Lower lobe of right lung (tissue), 2 donors: ENCODE results near the gene WNK2. TPM values are rescaled to one million over a fixed set of nuclear protein-coding genes. Genes with fewer than 3 reads are reported as not detected.

ENCODE experiments used
- ATAC-seq, 2 donors: fragments of 200-7000 bp; cut with Tn5 transposase; one replicate each; pipeline ENCODE4 v1.9.1; 2020 to 2022; ENCODE audit warnings: mild to moderate bottlenecking in 2 of 2, moderate library complexity in 2 of 2
- DNase-seq: peaks from one replicate; pipeline ENCODE4 v3.0.0-alpha.2; 2020
- H3K27ac ChIP-seq: fragments of 200-600 bp; one replicate; pipeline ENCODE4 v1.8.0; 2022
- H3K27me3 ChIP-seq: fragments of 200-600 bp; one replicate; pipeline ENCODE4 v1.8.0; 2022; ENCODE audit warnings: low read depth
- H3K36me3 ChIP-seq: fragments of 200-600 bp; one replicate; pipeline ENCODE4 v1.8.0; 2022; ENCODE audit warnings: mild to moderate bottlenecking
- H3K4me1 ChIP-seq: fragments of 200-600 bp; one replicate; pipeline ENCODE4 v1.8.0; 2022
- H3K4me3 ChIP-seq: fragments of 200-600 bp; one replicate; pipeline ENCODE4 v1.8.0; 2022; ENCODE audit warnings: mild to moderate bottlenecking
- H3K9me3 ChIP-seq: fragments of 200-600 bp; one replicate; pipeline ENCODE4 v1.8.0; 2022
- intact Hi-C: fragments of 100-400 bp; cut with DNase I; formaldehyde crosslinking; loops from one replicate; pipeline ENCODE4 v1.11.0; 2022
- total RNA-seq: library from RNA; stranded (reverse); fragmentation: NEBNext Ultra II Directional; extraction: Animal tissue kit (Norgen Biotek cat#: 25700); gene quantifications from one replicate; pipeline ENCODE4 v1.2.1, GENCODE V29; 2021
- TF ChIP-seq, protein P1 (sequence below): fragments of 200-600 bp; IDR thresholded peaks from one replicate; pipeline ENCODE4 v1.8.0; 2022; ENCODE audit warnings: antibody characterized with exemption, mild to moderate bottlenecking
- donor health status: DM: no; HTN: yes; CAD: no; lungs with severe emphysema.

The WNK2 gene
- total RNA-seq, 1 donor from 2014 or later = 7.7 TPM

DNA sequence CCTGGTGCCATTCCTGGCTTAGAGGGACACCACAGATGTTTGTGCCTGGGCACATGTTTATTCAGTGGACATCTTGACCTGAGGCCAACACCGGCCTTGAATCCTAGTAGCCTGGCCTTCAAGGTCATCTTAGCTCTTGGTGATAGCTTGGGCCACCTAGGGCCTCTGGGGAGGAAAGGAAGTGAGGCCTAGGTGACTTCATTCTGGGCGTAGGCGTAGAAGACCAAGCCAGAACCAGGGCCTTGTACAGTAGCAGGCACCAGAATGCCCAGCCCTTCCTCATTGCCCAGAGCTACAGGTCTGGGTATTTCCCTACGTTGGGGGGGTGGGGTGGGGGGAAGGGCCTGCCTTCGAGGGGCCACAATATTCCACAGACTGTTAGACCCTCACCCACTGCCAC is 33.8 kb downstream of the WNK2 start:
- TF ChIP-seq, protein P1, sequence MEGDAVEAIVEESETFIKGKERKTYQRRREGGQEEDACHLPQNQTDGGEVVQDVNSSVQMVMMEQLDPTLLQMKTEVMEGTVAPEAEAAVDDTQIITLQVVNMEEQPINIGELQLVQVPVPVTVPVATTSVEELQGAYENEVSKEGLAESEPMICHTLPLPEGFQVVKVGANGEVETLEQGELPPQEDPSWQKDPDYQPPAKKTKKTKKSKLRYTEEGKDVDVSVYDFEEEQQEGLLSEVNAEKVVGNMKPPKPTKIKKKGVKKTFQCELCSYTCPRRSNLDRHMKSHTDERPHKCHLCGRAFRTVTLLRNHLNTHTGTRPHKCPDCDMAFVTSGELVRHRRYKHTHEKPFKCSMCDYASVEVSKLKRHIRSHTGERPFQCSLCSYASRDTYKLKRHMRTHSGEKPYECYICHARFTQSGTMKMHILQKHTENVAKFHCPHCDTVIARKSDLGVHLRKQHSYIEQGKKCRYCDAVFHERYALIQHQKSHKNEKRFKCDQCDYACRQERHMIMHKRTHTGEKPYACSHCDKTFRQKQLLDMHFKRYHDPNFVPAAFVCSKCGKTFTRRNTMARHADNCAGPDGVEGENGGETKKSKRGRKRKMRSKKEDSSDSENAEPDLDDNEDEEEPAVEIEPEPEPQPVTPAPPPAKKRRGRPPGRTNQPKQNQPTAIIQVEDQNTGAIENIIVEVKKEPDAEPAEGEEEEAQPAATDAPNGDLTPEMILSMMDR = no peak

DNA sequence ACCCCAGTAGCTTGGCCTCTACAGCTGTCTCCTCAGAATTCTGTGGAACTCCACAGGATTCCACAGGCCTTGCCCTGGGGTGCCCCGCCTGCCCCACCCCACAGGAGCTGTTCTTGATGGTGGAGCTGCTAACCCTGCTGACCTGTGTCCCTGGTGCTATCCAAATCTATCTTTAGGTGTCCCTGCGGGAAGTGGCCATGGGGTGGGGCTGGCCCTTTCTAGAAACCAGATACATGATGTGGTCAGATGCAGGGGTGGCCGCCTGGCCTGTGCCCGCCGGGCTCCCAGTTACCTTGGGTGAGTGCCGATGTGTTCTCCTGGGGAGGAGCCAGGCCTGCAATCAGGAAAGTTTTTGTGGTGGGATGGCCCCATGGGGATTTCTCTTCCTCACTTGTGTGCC is 34.2 kb downstream of the WNK2 start:
- DNase-seq = peak; percentile 43
- H3K4me1 ChIP-seq = no peaks in the 10 kb centered on the region
- ATAC-seq = no peak
- peaks cover 4% of the 10 kb centered on the region for H3K9me3 ChIP-seq
- TF ChIP-seq, protein P1 = no peak
- no peaks in the 10 kb centered on the region for H3K36me3 ChIP-seq
- H3K27ac ChIP-seq = no peak overlapping the region
- H3K27me3 ChIP-seq = no peaks in the 10 kb centered on the region
- intact Hi-C loops = no loop called here
- H3K4me3 ChIP-seq = no peak overlapping the region

More for the DNA sequence above, 33.8 kb downstream of the WNK2 start:
- Histone ChIP-seq H3K9me3 (peaks cover 4% of the 10 kb centered on the region), H3K4me1 (no peaks in the 10 kb centered on the region), H3K36me3 (no peaks in the 10 kb centered on the region), H3K27me3 (no peaks in the 10 kb centered on the region), H3K27ac (no peak overlapping the region), H3K4me3 (no peak overlapping the region)
- ATAC-seq = no peak
- peak; percentile 30 for DNase-seq
- intact Hi-C loops = no loop called here

DNA sequence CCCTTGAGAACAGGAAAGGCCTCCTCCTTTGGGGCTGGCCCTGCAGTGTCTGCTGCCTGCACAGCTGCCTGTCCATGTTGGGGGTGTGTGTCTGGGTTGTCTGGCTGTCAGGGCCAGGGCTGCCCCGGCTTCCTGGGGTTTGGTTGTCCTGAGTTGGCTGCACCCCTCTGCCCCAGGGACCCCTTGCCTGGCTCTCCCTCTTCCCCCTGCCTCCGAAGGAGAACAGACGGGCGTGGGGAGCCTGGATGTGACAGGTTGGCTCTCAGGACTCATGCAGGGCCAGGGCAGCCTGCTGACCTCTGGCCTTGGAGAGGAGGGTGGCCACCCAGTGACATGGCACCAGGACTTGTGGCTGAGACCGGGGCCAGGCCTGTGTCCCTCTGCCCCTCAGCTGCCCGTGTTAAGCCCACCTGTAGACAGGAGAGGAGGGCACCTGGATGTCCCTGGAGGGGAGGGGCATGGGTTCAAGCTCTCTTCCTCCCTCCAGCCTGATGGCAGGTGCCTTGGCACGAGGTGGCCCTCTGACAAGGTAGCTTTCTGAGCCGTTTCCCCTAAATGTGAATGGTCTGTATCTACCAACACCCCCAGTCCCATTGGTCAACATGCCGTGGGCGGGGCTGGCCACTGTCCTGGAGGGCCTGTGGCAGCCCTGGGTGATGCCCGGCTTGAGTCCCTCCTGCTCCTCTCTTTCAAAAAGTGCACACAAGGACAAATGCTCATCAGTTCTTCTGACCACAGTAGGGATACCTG is 34.9 kb downstream of the WNK2 start:
- peak in 1 of 2 donors; percentile 15 for ATAC-seq
- intact Hi-C loops = no loop called here

DNA sequence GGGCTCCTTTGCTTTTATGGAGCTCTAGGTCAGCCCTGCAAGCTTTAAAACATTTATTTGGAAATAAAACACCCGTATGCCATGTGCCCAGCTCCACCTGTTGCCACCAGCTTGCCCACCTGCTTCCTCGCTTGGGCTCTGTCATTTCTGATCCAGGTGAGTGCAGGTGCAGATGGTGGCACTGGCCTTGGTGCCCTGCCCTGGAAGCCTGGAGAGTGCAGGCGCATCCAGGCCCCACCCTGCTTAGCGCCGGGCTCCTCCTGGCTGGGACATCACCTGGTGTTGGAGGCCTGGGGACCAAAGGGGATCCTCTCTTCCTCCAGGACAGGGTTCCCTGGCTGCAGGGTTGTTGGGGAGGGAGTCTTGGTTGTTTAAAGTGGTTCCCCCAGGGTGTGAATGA is 35.8 kb downstream of the WNK2 start:
- DNase-seq (no peak), ATAC-seq (no peak)
- Histone ChIP-seq H3K4me1 (no peaks in the 10 kb centered on the region), H3K27me3 (no peaks in the 10 kb centered on the region), H3K4me3 (no peak overlapping the region), H3K27ac (no peak overlapping the region), H3K9me3 (peaks cover 4% of the 10 kb centered on the region), H3K36me3 (no peaks in the 10 kb centered on the region)
- TF ChIP-seq, protein P1 = no peak
- intact Hi-C loops = no loop called here

More for the DNA sequence above, 34.9 kb downstream of the WNK2 start:
- Histone ChIP-seq H3K27ac (no peak overlapping the region), H3K4me1 (no peaks in the 10 kb centered on the region), H3K4me3 (no peak overlapping the region), H3K27me3 (no peaks in the 10 kb centered on the region), H3K9me3 (peaks cover 4% of the 10 kb centered on the region), H3K36me3 (no peaks in the 10 kb centered on the region)
- TF ChIP-seq, protein P1 = no peak
- peak; percentile 32 for DNase-seq

DNA sequence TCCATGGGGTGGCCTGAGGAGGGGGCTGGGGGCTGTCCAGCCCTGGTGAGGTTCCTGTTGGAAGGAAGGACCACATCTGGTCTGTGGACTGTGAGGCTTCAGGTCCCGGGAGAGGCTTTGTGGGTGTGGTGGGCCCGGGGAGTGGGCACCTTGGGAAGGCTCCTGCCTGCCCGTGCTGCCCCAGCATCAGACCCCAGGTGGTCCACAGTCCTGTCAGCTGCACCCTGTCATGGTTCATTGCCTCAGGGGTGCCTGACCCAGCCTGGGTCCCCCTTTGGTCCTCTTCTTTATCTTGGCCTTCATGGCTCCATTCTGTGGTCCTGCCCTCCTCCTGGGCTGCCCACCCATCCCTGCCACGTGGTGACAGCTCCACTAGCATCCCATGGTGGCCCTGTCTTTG is 36.7 kb downstream of the WNK2 start:
- TF ChIP-seq, protein P1 = no peak
- H3K4me3 ChIP-seq = no peak overlapping the region
- no peaks in the 10 kb centered on the region for H3K36me3 ChIP-seq
- H3K27me3 ChIP-seq = no peaks in the 10 kb centered on the region
- ATAC-seq (no peak), DNase-seq (no peak)
- H3K27ac ChIP-seq = no peak overlapping the region
- intact Hi-C loops = no loop called here
- no peaks in the 10 kb centered on the region for H3K4me1 ChIP-seq
- H3K9me3 ChIP-seq = peaks cover 4% of the 10 kb centered on the region
